ENCODE results near the gene HTT. TPM values are rescaled to one million over a fixed set of nuclear protein-coding genes. Genes with fewer than 3 reads are reported as not detected.

Gene HTT
- total RNA-seq, 1 donor from 2014 or later: 73.6 TPM

DNA sequence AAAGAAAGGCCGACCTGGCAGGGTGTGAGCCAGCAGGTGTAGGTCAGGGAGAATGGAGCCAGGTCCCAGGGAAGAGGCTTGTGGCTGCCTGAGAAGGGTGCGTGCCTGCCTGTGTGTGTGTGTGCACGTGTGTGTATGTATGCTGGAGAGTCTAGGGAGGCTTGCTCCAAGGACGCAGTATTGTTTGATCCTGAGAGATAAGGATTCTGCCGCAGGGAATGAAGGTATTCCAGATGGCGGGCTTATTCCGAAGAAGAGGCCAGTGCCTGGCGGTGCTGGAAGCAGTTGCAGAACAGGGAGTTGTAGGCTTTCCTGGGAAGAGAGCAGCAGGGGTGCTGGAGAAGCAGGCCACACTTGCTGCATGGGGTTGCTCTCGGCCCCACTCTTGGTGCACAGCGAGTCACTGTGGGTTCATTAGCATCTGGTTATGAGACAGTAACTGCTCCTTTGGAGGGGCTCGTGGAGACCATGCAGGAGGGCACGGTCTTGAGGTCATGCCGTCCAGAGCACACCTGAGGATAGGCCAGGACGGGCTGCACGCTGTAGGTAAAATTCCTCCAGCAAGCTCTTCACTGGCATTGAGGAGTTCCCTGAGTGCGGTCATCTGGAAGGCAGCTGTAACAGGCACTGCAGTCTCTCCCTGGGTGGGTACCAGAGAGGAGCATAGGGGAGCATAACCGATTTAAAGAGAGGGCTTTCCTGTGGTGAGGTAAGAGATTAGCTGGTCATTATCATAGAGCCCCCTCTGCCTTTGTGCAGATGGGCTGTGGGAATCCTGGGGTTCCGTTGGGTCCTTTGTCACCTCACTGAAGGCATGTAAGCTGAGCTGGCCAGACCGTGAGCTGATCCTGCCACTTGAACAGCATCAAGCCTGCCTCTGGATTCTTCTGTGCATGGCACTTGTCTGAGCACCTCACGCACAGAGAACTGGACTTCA is 144.6 kb downstream of the HTT start:
- Mint-ChIP-seq H3K27me3 (ENCODE audit: low read depth) (no peaks in the 10 kb centered on the region), H3K4me1 (peaks cover 6% of the 10 kb centered on the region), H3K9me3 (no peaks in the 10 kb centered on the region), H3K4me3 (no peak overlapping the region), H3K36me3 (peaks cover 47% of the 10 kb centered on the region), H3K27ac (no peak overlapping the region)
- TF ChIP-seq, protein P1, sequence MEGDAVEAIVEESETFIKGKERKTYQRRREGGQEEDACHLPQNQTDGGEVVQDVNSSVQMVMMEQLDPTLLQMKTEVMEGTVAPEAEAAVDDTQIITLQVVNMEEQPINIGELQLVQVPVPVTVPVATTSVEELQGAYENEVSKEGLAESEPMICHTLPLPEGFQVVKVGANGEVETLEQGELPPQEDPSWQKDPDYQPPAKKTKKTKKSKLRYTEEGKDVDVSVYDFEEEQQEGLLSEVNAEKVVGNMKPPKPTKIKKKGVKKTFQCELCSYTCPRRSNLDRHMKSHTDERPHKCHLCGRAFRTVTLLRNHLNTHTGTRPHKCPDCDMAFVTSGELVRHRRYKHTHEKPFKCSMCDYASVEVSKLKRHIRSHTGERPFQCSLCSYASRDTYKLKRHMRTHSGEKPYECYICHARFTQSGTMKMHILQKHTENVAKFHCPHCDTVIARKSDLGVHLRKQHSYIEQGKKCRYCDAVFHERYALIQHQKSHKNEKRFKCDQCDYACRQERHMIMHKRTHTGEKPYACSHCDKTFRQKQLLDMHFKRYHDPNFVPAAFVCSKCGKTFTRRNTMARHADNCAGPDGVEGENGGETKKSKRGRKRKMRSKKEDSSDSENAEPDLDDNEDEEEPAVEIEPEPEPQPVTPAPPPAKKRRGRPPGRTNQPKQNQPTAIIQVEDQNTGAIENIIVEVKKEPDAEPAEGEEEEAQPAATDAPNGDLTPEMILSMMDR (IDR thresholded peaks at IDR 0.05; ENCODE audit: unreplicated experiment): no peak
- no peak for DNase-seq (ENCODE audit: low spot score in 2 of 2, unreplicated experiment in 2 of 2)

DNA sequence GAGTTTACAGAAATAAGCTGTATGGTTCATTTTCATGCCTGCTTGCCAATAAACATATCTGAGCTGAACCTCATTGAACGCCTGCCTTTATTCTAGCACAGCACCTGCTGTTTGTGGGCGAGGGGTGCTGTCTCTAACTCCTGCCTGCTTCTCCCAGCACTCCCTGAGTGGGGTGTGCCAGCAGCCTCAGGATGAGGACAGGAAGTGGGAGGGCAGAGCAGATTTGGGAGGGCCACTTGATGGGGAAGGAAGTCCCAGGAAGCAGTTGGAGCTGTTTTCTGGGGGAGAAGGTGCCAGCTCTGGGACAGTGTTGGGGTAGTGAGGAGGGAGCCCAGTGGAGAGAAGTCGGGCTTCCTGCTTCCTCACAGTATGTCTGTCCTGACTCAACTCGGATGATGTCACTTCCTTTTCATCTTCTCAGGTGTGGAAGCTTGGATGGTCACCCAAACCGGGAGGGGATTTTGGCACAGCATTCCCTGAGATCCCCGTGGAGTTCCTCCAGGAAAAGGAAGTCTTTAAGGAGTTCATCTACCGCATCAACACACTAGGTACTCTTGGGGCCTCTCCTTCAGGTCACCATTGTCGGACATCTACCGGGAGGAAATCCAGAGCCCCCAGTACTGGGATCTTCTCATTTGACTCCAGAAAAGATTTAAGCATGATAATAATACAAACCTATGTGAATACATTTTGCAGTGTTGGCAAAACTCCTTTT is 145.4 kb downstream of the HTT start:
- no peaks in the 10 kb centered on the region for H3K27me3 Mint-ChIP-seq (ENCODE audit: low read depth)
- TF ChIP-seq, protein P1 (IDR thresholded peaks at IDR 0.05; ENCODE audit: unreplicated experiment): no peak
- no peak overlapping the region for H3K27ac Mint-ChIP-seq
- no peak overlapping the region for H3K4me3 Mint-ChIP-seq
- DNase-seq (ENCODE audit: low spot score in 2 of 2, unreplicated experiment in 2 of 2): no peak
- H3K4me1 Mint-ChIP-seq: peaks cover 2% of the 10 kb centered on the region
- peaks cover 49% of the 10 kb centered on the region for H3K36me3 Mint-ChIP-seq
- H3K9me3 Mint-ChIP-seq: no peaks in the 10 kb centered on the region

DNA sequence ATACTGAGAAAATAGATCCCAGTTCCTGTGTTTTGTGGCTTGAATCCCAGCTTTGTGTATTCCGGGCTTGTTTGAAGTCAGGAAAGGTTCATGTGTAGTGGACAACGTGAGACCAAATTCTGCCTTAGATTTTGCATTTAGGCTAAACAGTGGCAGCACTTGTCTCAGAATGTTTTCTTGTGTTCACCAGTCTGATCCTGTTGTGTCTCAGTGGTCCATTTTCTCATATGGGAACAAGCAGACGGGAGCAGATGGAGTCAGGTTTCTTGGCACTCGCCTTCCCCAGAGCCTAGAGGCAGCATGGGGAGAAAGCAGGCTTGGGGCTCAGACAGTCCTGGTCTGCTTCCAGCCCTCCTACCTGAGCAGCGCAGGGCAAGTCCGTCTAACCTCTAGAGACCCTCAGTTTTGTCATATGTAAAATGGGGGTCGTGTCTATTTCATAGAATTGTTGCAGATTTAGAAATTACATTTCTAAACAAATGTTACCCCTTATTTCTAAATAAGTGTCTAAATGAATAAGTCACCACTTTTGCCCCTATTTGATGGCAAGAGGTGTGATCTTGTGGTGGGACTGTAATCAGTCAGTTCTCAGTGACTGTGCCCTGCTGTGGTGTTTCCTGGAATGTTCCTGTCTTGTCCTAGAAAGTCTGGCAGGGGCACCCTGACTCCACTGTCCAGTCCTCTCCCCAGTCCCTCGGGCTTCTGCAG is 146.1 kb downstream of the HTT start:
- DNase-seq (ENCODE audit: low spot score in 2 of 2, unreplicated experiment in 2 of 2): no peak
- Mint-ChIP-seq H3K36me3 (peaks cover 49% of the 10 kb centered on the region), H3K9me3 (no peaks in the 10 kb centered on the region), H3K4me3 (no peak overlapping the region), H3K27ac (no peak overlapping the region), H3K27me3 (ENCODE audit: low read depth) (no peaks in the 10 kb centered on the region), H3K4me1 (no peaks in the 10 kb centered on the region)
- TF ChIP-seq, protein P1 (IDR thresholded peaks at IDR 0.05; ENCODE audit: unreplicated experiment): no peak

GRCh38 chr4:3221184-3221494 is 146.7 kb downstream of the HTT start:
- H3K27me3 Mint-ChIP-seq (ENCODE audit: low read depth): no peaks in the 10 kb centered on the region

GRCh38 chr4:3221996-3222395 is 147.5 kb downstream of the HTT start:
- TF ChIP-seq, protein P1 (IDR thresholded peaks at IDR 0.05; ENCODE audit: unreplicated experiment): no peak
- Mint-ChIP-seq H3K36me3 (peaks cover 42% of the 10 kb centered on the region), H3K27me3 (ENCODE audit: low read depth) (no peaks in the 10 kb centered on the region)

More at GRCh38 chr4:3221184-3221494, 146.7 kb downstream of the HTT start:
- TF ChIP-seq, protein P1 (IDR thresholded peaks at IDR 0.05; ENCODE audit: unreplicated experiment): no peak
- H3K4me3 Mint-ChIP-seq: no peak overlapping the region
- DNase-seq (ENCODE audit: low spot score in 2 of 2, unreplicated experiment in 2 of 2): no peak
- H3K36me3 Mint-ChIP-seq: peaks cover 47% of the 10 kb centered on the region
- no peaks in the 10 kb centered on the region for H3K4me1 Mint-ChIP-seq
- H3K27ac Mint-ChIP-seq: no peak overlapping the region
- no peaks in the 10 kb centered on the region for H3K9me3 Mint-ChIP-seq

More at GRCh38 chr4:3221996-3222395, 147.5 kb downstream of the HTT start:
- DNase-seq (ENCODE audit: low spot score in 2 of 2, unreplicated experiment in 2 of 2): no peak
- H3K27ac Mint-ChIP-seq: no peak overlapping the region
- H3K9me3 Mint-ChIP-seq: no peaks in the 10 kb centered on the region
- H3K4me1 Mint-ChIP-seq: no peaks in the 10 kb centered on the region
- no peak overlapping the region for H3K4me3 Mint-ChIP-seq

All from mesothelial cell of epicardium (in vitro differentiated cells).